HG02973 (cell line): ENCODE measurements around the gene GTF3C4.

Experiments
- ATAC-seq: cut with Tn5 transposase; IDR thresholded peaks from one replicate; pipeline ENCODE4 v1.9.1; 2021; ENCODE audit warnings: moderate library complexity; ENCODE audit not compliant: unreplicated experiment

Gene GTF3C4

GRCh38 chr9:132729235-132729890 is 59.1 kb downstream of the GTF3C4 start:
- no peak for ATAC-seq

- no peak for ATAC-seq
Observed at GRCh38 chr9:132730054-132731033, 60.1 kb downstream of the GTF3C4 start.

DNA sequence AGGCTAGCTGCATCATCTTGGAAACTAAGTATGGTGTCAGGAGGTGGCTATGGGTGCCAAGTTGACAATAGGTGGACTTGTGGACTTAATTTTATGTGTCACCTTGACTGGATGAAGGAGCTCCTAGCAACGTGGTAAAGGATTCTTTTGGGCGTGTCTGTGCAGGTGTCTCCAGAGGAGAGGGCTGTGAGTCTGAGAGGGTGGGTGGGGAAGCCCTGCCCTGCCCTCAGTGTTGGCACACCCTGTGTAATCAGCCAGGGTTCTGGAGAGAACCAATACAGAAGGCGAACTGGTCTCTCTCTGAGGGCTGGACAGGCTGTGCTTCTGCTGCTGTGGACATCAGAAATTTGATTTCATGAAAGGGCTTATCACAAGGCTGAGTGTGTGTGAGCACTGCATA is 61.0 kb downstream of the GTF3C4 start:
- ATAC-seq, result no peak

GRCh38 chr9:132732326-132733259 is 62.3 kb downstream of the GTF3C4 start:
- ATAC-seq, result no peak

GRCh38 chr9:132733260-132733815 is 63.1 kb downstream of the GTF3C4 start:
- ATAC-seq, result no peak

DNA sequence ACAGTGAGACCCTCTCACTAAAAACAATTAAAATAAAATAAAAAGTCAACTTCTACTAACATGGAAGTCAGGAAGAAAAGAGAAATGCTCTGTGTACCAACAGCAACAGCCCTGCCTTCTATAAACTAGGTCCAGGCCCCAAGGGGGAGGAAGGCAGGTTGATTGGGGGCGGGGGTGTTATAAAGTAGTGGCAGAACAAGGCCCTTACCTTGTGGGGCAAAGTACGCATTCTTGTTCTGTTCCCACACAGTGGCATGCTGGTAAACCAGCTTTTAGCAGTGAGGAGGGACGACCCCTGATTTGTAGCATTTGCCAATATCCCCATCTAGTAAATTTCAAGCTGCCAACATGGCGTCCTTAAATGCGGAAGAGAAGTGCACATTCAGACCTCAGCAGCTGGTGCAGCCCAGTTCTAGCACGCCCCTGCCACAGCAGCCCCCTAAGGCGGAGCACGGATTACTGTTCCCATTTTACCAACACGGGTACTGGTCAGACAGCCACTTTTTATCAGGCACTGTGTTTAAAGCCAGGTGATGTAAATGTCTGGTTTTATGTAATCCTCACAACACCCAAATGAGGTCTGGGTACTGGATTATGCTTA is 69.5 kb downstream of the GTF3C4 start:
- ATAC-seq, result no peak

GRCh38 chr9:132740526-132741309 is 70.5 kb downstream of the GTF3C4 start:
- no peak for ATAC-seq

DNA sequence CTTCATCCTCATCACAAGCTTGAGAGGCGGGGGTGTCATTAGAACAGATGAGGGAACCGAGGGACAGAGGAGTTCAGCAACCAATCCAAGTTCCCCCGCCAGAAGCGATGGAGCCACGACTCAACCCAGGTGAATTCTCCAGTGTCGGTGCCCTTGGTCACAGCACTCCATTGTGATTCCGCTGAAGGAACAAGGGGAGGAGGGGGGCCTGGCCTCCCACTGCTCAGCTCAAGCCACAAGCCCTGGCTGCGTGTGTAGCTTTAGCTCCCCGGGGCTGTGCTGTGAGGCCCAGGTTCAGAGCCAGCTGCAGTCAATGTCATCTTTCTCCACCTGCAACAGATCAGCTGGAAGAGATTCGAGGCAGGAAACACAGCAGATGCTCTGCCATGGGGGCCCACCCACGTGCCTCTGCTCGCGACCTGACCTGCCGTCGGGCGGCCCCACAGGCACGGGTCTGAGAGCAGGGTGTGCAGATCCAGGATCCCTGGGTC is 72.6 kb downstream of the GTF3C4 start:
- ATAC-seq, result no peak

GRCh38 chr9:132743931-132744479 is 73.7 kb downstream of the GTF3C4 start:
- no peak for ATAC-seq
